HepG2 (cell line): ENCODE results near the gene AQP10. TPM values are rescaled to one million over a fixed set of nuclear protein-coding genes. Genes with fewer than 3 reads are reported as not detected.

ENCODE experiments used
- ATAC-seq: fragments of 200-7000 bp; cut with Tn5 transposase; 3 replicates; pipeline ENCODE4 v1.9.1; 2020; ENCODE audit warnings: mild to moderate bottlenecking, moderate library complexity
- BruUV-seq: library from RNA; stranded (reverse); fragments of 400-500 nt; replicated peaks from 2 replicates; lab custom pipeline; 2021; lab: Mats Ljungman, UMichigan
- CTCF ChIA-PET: fragments of 300-600 bp; formaldehyde crosslinking; extraction: SDS; loops from one replicate; lab custom pipeline; 2021; ENCODE audit warnings: low total read pairs, inconsistent platforms, low intra/inter-chr PET ratio; lab: Yijun Ruan, JAX
- POLR2A ChIA-PET: fragments of 350-600 bp; sonication (Branson Sonifier 250); formaldehyde crosslinking; loops from one replicate; lab custom pipeline; 2020; ENCODE audit warnings: antibody characterized with exemption, inconsistent platforms; lab: Yijun Ruan, JAX
- DNase-seq: peaks from one replicate; pipeline ENCODE4 v3.0.0-alpha.2; 2015; ENCODE audit warnings: low spot score
- FAIRE-seq: peaks from 3 replicates; lab custom pipeline; 2011; peaks lifted over from hg19 to GRCh38; lab: Jason Lieb, UNC
- H2AFZ ChIP-seq: one replicate; pipeline ENCODE4 v1.6.1; 2011; ENCODE audit warnings: low read length, inconsistent platforms
- H3K27ac ChIP-seq: fragments of 300-600 bp; 3 replicates; pipeline ENCODE4 v1.8.0; 2011; ENCODE audit warnings: mixed run types, mild to moderate bottlenecking, mixed read lengths, low read length, inconsistent platforms; ENCODE audit not compliant: insufficient read depth; ENCODE audit errors: extremely low read length
- H3K27me3 ChIP-seq, 2 experiments: fragments of 200-600 bp in 1 of 2; 2 replicates in 1 of 2; 3 replicates in 1 of 2; pipeline versions ENCODE4 v1.6.0 to v1.8.0; 2011; ENCODE audit warnings: low read length in 2 of 2, mild to moderate bottlenecking in 2 of 2, moderate library complexity in 2 of 2, inconsistent platforms in 1 of 2; ENCODE audit not compliant: insufficient read depth in 2 of 2, control insufficient read depth in 1 of 2
- H3K36me3 ChIP-seq, 2 experiments: fragments of 200-600 bp in 1 of 2; replicated peaks in 1 of 2; 2 replicates in 1 of 2; 3 replicates in 1 of 2; pipeline versions ENCODE4 v1.5.1 to v1.8.0; 2011; ENCODE audit warnings: low read length in 2 of 2, inconsistent platforms in 1 of 2; ENCODE audit not compliant: insufficient read depth in 2 of 2, control insufficient read depth in 1 of 2
- H3K4me1 ChIP-seq: 2 replicates; pipeline ENCODE4 v1.5.1; 2012; ENCODE audit warnings: low read length, inconsistent platforms; ENCODE audit not compliant: insufficient read depth
- H3K4me2 ChIP-seq: 2 replicates; pipeline ENCODE4 v1.6.0; 2011; ENCODE audit warnings: low read depth, low read length, inconsistent platforms
- H3K4me3 ChIP-seq, 3 experiments: fragments of 200-600 bp in 1 of 3; sonication (generic), shearing (Covaris generic) in 1 of 3; replicated peaks in 1 of 3; 2 replicates each; pipeline ENCODE4 v1.5.1; 2011 to 2016; ENCODE audit warnings: low read length in 3 of 3, inconsistent platforms in 2 of 3, low read depth in 2 of 3, mild to moderate bottlenecking in 2 of 3, control low read depth in 1 of 3, mixed read lengths in 1 of 3; ENCODE audit not compliant: insufficient read depth in 1 of 3
- H3K79me2 ChIP-seq: one replicate; pipeline ENCODE4 v1.6.1; 2011; ENCODE audit warnings: low read length, inconsistent platforms; ENCODE audit not compliant: insufficient read depth
- H3K9ac ChIP-seq: 2 replicates; pipeline ENCODE4 v1.6.0; 2011; ENCODE audit warnings: mild to moderate bottlenecking, low read depth, low read length, inconsistent platforms; ENCODE audit not compliant: insufficient read depth
- H3K9me3 ChIP-seq: 2 replicates; pipeline ENCODE4 v1.5.1; 2012; ENCODE audit warnings: mild to moderate bottlenecking, low read length
- H4K20me1 ChIP-seq: 2 replicates; pipeline ENCODE4 v1.6.0; 2011; ENCODE audit warnings: inconsistent platforms, mild to moderate bottlenecking, low read length, moderate library complexity; ENCODE audit not compliant: insufficient read depth
- GATAD2A ChIP-seq: IDR thresholded peaks from 2 replicates; pipeline ENCODE4 v1.6.1; 2016
- MZF1 ChIP-seq: sonication (generic); formaldehyde crosslinking; IDR thresholded peaks from 2 replicates; pipeline ENCODE4 v1.8.1; 2023; ENCODE audit warnings: mild to moderate bottlenecking, missing genetic modification reagents, borderline replicate concordance
- RFXAP ChIP-seq: sonication (generic); formaldehyde crosslinking; IDR thresholded peaks from 2 replicates; pipeline ENCODE4 v1.4.0; 2020; ENCODE audit warnings: missing genetic modification reagents, borderline replicate concordance
- SRY ChIP-seq: sonication (generic); formaldehyde crosslinking; IDR thresholded peaks from 2 replicates; pipeline ENCODE4 v1.8.0; 2022; ENCODE audit warnings: mild to moderate bottlenecking, missing genetic modification reagents
- STAG1 ChIP-seq: sonication (generic); formaldehyde crosslinking; IDR thresholded peaks from 2 replicates; pipeline ENCODE4 v1.4.0; 2020; ENCODE audit warnings: missing genetic modification reagents
- TAF15 ChIP-seq: fragments of 200-400 bp; formaldehyde crosslinking; IDR thresholded peaks from one replicate; pipeline ENCODE4 v1.6.1; 2018; ENCODE audit warnings: mild to moderate bottlenecking, low read depth, low read length; ENCODE audit not compliant: poor library complexity, severe bottlenecking
- TBX3 ChIP-seq: fragments of 450-650 bp; IDR thresholded peaks from 2 replicates; pipeline ENCODE4 v1.6.1; 2017; ENCODE audit warnings: antibody characterized with exemption, mild to moderate bottlenecking, inconsistent platforms, borderline replicate concordance
- THAP11 ChIP-seq: IDR thresholded peaks from 2 replicates; pipeline ENCODE4 v1.6.1; 2016; ENCODE audit warnings: missing biosample characterization, missing genetic modification reagents
- ZBTB3 ChIP-seq: sonication (generic); formaldehyde crosslinking; IDR thresholded peaks from 2 replicates; pipeline ENCODE4 v1.4.0; 2020; ENCODE audit warnings: low read depth, mild to moderate bottlenecking, moderate library complexity, missing genetic modification reagents, borderline replicate concordance
- ZNF138 ChIP-seq: sonication (generic); formaldehyde crosslinking; IDR thresholded peaks from 2 replicates; pipeline ENCODE4 v1.5.0; 2020; ENCODE audit warnings: mild to moderate bottlenecking, low read depth, missing genetic modification reagents
- ZNF567 ChIP-seq: sonication (generic); formaldehyde crosslinking; IDR thresholded peaks from 2 replicates; pipeline ENCODE4 v1.8.1; 2023; ENCODE audit warnings: mild to moderate bottlenecking, missing genetic modification reagents, borderline replicate concordance
- ZNF572 ChIP-seq: sonication (generic); formaldehyde crosslinking; IDR thresholded peaks from 2 replicates; pipeline ENCODE4 v1.5.1; 2020; ENCODE audit warnings: mild to moderate bottlenecking, missing genetic modification reagents
- ZNF660 ChIP-seq: sonication (generic); formaldehyde crosslinking; IDR thresholded peaks from 2 replicates; pipeline ENCODE4 v1.5.1; 2020; ENCODE audit warnings: mild to moderate bottlenecking, low read depth, missing genetic modification reagents, borderline replicate concordance
- ZNF703 ChIP-seq: sonication (generic); formaldehyde crosslinking; IDR thresholded peaks from 2 replicates; pipeline ENCODE4 v1.5.1; 2020; ENCODE audit warnings: missing genetic modification reagents, mild to moderate bottlenecking, moderate library complexity, borderline replicate concordance
- ZNF850 ChIP-seq: sonication (generic); formaldehyde crosslinking; conservative IDR thresholded peaks from 2 replicates; pipeline ENCODE4 v1.9.0; 2021; ENCODE audit warnings: mild to moderate bottlenecking, missing genetic modification reagents
- WGBS: methylation state at CpG from one replicate; pipeline ENCODE4 v1.1.6; 2017; ENCODE audit warnings: low lambda C conversion rate; 5-methylcytosine and 5-hydroxymethylcytosine counted together
- in situ Hi-C: cut with HindIII; loops from 2 replicates; pipeline ENCODE4 v1.10.0; 2017; ENCODE audit warnings: low pct_unique_long_range_greater_than_20kb; ENCODE audit not compliant: extremely low pct_ligation_motif_present
- intact Hi-C: fragments of 100-400 bp; cut with micrococcal nuclease; formaldehyde crosslinking; loops from one replicate; pipeline ENCODE4 v1.10.0; 2022; ENCODE audit not compliant: unreplicated experiment
- polyA plus RNA-seq, 8 experiments: library from polyadenylated mRNA; depleted of rRNA in 3 of 8; stranded (reverse) in 7 of 8; unstranded in 1 of 8; fragments of >200 nt; fragmentation: Illumina TruSeq in 4 of 8; extraction: Trizol in 4 of 8; gene quantifications; 2 replicates each; pipeline versions ENCODE4 v1.2.1 to v1.2.3, GENCODE V29; 2011 to 2016; ENCODE audit warnings: low read depth in 4 of 8, missing spikeins in 1 of 8, mixed read lengths in 1 of 8; ENCODE audit not compliant: insufficient read depth in 1 of 8
- total RNA-seq, 5 experiments: library from RNA; depleted of rRNA; stranded (reverse); fragments of >200 nt; fragmentation: Illumina TruSeq; extraction: Trizol; gene quantifications; 2 replicates each; pipeline ENCODE4 v1.2.3, GENCODE V29; 2016; ENCODE audit warnings: low read depth in 1 of 5
- TF ChIP-seq, protein P1 (sequence below): IDR thresholded peaks from 2 replicates; pipeline ENCODE4 v1.6.1; 2016; ENCODE audit warnings: missing biosample characterization, missing genetic modification reagents, low read depth
- TF ChIP-seq, protein P2 (sequence below): sonication (generic); formaldehyde crosslinking; IDR thresholded peaks from 2 replicates; pipeline ENCODE4 v1.5.0; 2020; ENCODE audit warnings: mild to moderate bottlenecking, missing genetic modification reagents

The AQP10 gene
- total and polyA plus RNA-seq, 2 of the 13 experiments (the other 11 are each of a cell fraction or from before 2014, with no cell fraction given): 0.30 TPM; not detected in 1

DNA sequence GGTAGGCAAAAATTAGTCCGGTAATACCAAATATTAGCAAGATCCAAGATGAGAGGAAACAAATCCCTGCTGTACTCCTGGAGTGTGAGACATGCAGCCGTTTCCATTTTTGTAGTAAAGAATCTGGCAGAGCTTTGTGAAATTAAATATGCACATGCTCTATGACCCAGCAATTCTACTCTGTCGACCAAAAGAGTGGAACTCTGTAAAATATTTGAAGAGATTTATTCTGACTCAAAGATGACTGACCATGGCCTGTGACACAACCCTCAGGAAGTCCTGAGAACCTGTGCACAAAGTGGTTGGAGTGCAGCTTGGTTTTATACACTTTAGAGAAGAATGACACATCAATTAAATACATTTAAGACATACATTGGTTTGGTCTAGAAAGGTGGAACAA lies 32.2 kb upstream of the AQP10 start:
- ChIA-PET CTCF (no interaction called here), POLR2A (no interaction called here)
- no peak for TF ChIP-seq MZF1
- no peak for TF ChIP-seq GATAD2A (CRISPR knock-in tag)
- TF ChIP-seq STAG1: no peak
- no peak overlapping the region for H3K27ac ChIP-seq
- in situ Hi-C loops: no loop called here
- no peaks in the 10 kb centered on the region for H3K79me2 ChIP-seq
- BruUV-seq: no TSS peak
- 0 out of 5 replicates have a peak, but pooled peaks cover 0 to 3% of the 10 kb centered on the region in 2 experiments for H3K27me3 ChIP-seq
- no peak overlapping the region for H3K4me3 ChIP-seq
- no peaks in the 10 kb centered on the region for H3K9me3 ChIP-seq
- no peak overlapping the region for H3K9ac ChIP-seq
- intact Hi-C loops: no loop called here
- no peak overlapping the region; the same call in 1 of the 2 replicates for H3K4me2 ChIP-seq
- FAIRE-seq: no peak
- no peaks in the 10 kb centered on the region for H3K36me3 ChIP-seq
- 27% methylated on average over 3 of the region's 3 CpGs for WGBS
- H3K4me1 ChIP-seq: peaks cover 8% of the 10 kb centered on the region
- DNase-seq: no peak
- H4K20me1 ChIP-seq: no peaks in the 10 kb centered on the region
- no peak for ATAC-seq
- H2AFZ ChIP-seq: no peak overlapping the region

DNA sequence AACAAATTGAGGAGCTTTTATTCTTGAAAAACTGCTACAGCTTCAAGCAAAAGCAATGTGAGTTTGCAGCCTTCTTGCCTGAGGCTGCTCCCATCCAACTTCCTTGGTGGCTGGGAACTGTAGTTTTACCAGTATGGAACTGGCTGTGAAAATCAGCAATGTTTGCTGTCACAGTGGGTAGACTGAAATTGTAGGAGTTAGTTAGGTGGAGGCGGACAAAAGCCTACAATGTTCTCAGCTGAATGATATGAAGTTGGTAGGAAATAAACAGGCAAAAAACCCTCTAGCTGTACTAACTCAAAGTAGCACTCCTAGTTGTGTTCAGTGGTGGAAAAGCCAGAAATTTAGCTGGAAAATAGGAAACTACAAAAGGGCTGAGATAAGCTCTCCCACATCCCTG lies 30.0 kb upstream of the AQP10 start:
- no peak for FAIRE-seq
- CTCF ChIA-PET: no interaction called here
- WGBS: 94% methylated on average over 1 of the region's 1 CpG
- no peak overlapping the region for H3K9ac ChIP-seq
- ATAC-seq: no peak
- no peak for DNase-seq
- H2AFZ ChIP-seq: no peak overlapping the region
- no TSS peak for BruUV-seq
- H4K20me1 ChIP-seq: no peaks in the 10 kb centered on the region
- no peak overlapping the region for H3K4me3 ChIP-seq
- H3K4me2 ChIP-seq: no peak overlapping the region
- intact Hi-C loops (no loop called here), in situ Hi-C loops (no loop called here)
- no peak overlapping the region for H3K27ac ChIP-seq
- H3K36me3 ChIP-seq: no peaks in the 10 kb centered on the region
- 0 out of 5 replicates have a peak, but pooled peaks cover 0 to 3% of the 10 kb centered on the region in 2 experiments for H3K27me3 ChIP-seq
- no peaks in the 10 kb centered on the region for H3K79me2 ChIP-seq
- H3K9me3 ChIP-seq: peaks cover 14% of the 10 kb centered on the region
- H3K4me1 ChIP-seq: peaks cover 8% of the 10 kb centered on the region
- POLR2A ChIA-PET: no interaction called here
- TF ChIP-seq TBX3 (no peak), ZNF660 (CRISPR knock-in tag) (no peak), RFXAP (no peak), ZNF850 (CRISPR knock-in tag) (no peak), ZNF572 (CRISPR knock-in tag) (no peak), THAP11 (CRISPR knock-in tag) (no peak), ZNF703 (CRISPR knock-in tag) (no peak), SRY (CRISPR knock-in tag) (no peak), ZNF567 (CRISPR knock-in tag) (no peak), ZNF138 (CRISPR knock-in tag) (no peak), ZBTB3 (CRISPR knock-in tag) (no peak), TAF15 (no peak)
- TF ChIP-seq, protein P1, sequence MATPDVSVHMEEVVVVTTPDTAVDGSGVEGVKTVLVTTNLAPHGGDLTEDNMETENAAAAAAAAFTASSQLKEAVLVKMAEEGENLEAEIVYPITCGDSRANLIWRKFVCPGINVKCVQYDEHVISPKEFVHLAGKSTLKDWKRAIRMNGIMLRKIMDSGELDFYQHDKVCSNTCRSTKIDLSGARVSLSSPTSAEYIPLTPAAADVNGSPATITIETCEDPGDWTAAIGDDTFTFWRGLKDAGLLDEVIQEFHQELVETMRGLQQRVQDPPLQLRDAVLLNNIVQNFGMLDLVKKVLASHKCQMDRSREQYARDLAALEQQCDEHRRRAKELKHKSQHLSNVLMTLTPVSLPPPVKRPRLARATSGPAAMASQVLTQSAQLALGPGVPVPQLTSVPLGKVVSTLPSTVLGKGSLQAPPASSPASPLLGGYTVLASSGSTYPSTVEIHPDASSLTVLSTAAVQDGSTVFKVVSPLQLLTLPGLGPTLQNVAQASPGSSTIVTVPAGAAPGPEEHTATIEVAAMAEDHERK (CRISPR knock-in tag): no peak
- TF ChIP-seq, protein P2, sequence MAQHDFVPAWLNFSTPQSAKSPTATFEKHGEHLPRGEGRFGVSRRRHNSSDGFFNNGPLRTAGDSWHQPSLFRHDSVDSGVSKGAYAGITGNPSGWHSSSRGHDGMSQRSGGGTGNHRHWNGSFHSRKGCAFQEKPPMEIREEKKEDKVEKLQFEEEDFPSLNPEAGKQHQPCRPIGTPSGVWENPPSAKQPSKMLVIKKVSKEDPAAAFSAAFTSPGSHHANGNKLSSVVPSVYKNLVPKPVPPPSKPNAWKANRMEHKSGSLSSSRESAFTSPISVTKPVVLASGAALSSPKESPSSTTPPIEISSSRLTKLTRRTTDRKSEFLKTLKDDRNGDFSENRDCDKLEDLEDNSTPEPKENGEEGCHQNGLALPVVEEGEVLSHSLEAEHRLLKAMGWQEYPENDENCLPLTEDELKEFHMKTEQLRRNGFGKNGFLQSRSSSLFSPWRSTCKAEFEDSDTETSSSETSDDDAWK (CRISPR knock-in tag): no peak
